T47D (cell line): Measurements from ENCODE around the gene OR7G1.
"Not testable (repeated sequence)": the region's sequence is repeated elsewhere in the genome, so short reads cannot be mapped to it uniquely, and the experiment has no call there.

Experiments used
- DNase-seq, 2 experiments: peaks; one replicate each; pipeline versions ENCODE4 v3.0.0 to v3.0.0-alpha.2; 2011 to 2012; ENCODE audit warnings: low read depth in 1 of 2, low spot score in 1 of 2
- JUND ChIP-seq: IDR thresholded peaks from 2 replicates; pipeline ENCODE4 v1.6.1; 2012; ENCODE audit warnings: low read depth
- in situ Hi-C: cut with HindIII; loops from 2 replicates; pipeline ENCODE4 v1.10.0; 2016; ENCODE audit warnings: low sequenced_read_pairs, low pct_unique_long_range_greater_than_20kb

OR7G1 gene

DNA sequence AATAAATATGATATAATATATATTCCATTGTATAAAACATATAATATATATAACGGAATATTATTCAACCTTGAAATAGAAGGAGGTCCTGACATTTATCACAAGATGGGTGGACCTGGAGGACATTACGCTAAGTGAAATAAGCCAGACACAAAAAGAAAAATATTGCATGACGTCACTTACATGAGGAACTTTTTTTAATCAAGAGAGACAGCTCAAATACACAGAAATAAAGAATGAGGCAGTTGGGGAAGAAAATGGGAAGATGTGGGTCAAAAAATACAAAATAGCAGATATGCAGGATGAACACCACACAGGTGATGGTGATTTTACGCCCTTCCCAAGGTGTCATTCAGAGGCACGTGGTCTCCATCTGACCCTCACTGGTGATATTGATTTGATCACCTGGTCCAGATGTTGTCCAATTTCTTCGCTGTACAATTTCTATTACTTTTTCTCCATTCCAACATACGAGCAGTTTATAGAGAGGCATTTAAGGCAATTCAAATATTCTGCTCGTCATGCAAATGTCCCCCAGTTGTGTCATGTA is 24.1 kb upstream of the OR7G1 start:
- TF ChIP-seq JUND: no peak
- in situ Hi-C loops: no loop called here
- peak in 1 of 2 experiments; percentile 4 for DNase-seq

DNA sequence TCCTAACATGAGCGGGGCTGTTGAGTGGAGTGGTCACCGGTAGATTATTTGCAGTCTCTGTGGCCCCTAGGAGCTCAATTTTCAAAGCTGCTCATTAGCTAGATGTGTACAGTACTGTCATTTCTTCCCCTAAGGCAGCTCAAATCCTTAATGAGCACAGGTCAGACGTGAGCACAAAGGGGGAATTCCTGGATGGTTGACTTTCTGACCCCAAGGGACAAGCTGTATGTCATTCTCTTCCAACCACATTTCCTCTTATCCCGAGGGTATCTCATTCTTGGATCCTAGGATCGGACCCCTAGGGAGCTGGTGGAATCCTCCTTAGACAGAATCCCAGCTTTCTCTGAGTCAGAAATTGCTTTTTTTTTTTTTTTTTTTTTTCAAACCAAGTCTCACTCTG is 16.9 kb upstream of the OR7G1 start:
- in situ Hi-C loops: no loop called here
- no peak for DNase-seq
- TF ChIP-seq JUND: no peak

DNA sequence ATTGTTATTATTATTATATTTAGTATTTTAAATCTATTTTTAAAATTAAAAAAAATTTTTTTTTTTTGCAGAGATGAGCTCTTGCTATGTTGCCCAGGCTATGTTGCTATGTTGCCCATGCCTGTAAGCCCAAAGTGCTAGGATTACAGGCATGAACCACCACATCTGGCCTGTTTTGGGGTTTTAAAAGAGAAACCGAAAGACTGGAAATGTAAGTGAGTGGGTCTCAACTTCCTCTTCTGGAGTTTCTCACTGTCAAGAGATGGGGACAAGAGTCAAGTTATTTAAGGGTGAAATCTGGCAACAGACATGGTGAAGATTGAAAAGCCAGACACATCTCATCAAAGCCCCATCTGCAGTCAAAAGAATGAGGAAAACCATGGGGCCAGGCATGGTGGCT is 15.4 kb upstream of the OR7G1 start:
- DNase-seq: no peak
- no peak for TF ChIP-seq JUND
- in situ Hi-C loops: no loop called here

DNA sequence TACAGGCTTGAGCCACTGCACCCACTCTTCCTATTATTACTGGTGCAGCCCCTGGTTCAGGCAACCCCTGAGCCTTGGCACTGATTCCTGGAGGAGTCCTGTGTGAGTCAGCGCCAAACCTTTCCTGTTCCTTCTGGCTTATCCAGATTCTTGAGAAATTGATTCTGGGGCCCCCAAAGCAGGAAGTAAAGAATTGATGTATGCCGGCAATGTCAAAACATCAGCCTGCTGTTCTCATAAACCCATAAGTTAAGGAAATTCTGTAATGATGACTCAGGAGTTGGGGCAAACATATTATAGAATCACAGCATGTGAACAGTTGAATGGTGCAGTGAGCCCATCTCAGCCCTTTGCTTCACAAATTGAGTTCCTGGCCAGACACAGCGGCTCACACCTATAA is 12.6 kb upstream of the OR7G1 start:
- TF ChIP-seq JUND: no peak
- DNase-seq: no peak
- in situ Hi-C loops: no loop called here

DNA sequence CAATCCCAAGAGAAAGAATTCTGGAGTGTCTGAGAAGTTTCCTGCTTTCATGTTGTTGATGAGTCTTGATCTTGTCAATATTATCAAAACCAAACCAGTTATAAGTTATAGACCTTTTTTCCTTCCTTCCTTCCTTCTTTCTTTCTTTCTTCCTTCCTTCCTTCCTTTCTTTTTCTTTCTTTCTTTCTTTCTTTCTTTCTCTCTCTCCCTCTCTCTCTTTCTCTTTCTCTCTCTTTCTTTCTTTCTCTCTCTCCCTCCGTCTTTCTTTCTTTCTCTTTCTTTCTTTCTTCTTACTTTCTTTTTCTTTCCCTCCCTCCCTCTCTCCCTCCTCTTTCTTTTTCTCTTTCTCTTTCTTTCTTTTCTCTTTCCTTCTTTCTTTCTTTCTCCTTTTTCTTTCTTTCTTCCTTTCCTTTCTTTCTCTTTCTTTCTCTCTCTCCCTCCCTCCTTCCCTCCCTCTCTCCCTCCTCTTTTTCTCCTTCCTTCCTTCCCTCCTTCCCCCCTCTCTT is 11.4 kb upstream of the OR7G1 start, which contains the start of gene OR7G3:
TSS of gene OR7G3 (minus strand) at position 51 of the 506 bp plus-strand sequence. CDS start at position 51, 0 bp downstream.
- in situ Hi-C loops: no loop called here
- no peak for DNase-seq
- no peak for TF ChIP-seq JUND

DNA sequence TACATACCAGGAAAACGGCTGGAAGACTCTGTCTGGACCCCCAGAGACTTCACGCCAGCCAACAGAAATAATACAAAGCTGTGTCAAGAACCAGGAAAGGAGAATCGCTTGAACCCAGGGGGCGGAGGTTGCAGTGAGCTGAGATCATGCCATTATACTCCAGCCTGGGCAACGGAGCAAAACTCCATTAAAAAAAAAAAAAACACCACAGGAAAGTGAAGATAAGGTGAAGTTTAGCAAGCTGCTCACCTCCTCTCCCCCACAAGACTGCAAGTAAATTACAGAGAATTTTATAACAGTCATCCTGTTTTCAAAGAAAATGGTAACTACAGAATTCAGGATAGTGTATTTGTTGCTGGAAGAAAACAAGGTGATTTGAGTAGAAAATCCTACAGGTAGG is 984 bp upstream of the OR7G1 start:
- no peak for TF ChIP-seq JUND
- in situ Hi-C loops: no loop called here
- no peak for DNase-seq

DNA sequence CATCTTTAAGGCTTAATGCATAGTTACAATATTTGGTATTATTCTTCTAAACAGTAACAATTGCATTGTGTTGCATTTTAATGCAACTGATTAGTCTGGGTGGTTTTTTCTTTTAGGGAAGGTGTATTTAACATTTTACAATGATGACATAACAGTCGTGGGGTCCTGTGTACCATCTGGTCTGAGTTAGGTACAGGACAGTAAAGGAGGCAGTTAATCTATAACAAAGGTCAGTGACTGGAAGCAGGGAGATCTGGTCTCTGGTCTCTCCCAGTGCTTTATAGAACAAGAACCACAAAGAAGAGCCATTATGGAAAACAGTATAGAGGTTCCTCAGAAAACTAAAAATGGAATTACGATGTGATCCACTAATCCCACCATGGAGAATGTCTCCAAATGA is 5.6 kb downstream of the OR7G1 start:
- in situ Hi-C loops: no loop called here
- no peak for TF ChIP-seq JUND
- DNase-seq: no peak

DNA sequence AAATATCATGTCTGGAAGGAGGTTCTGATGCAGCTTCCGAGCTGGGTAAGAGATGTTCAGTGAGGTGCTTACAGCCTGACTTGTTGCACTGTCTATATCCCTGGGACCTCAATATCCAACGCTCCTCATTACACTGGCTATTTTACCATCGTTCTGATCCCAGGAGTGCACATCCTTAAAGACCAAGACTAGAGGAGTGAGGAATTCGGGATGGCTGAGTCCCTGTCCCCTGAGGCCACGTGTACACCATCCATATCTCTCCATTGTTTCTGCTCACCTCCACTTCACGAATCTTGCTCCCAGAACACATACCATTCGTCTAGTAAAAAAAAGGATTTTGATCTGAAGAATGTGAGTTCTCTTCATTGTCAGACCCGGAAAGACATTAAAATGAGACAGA is 8.2 kb downstream of the OR7G1 start, which contains the start of gene OR7G2:
TSS of gene OR7G2 (minus strand) at position 101 of the 400 bp plus-strand sequence. CDS start 4,232 bp downstream, outside the sequence.
- TF ChIP-seq JUND: no peak
- DNase-seq: no peak
- in situ Hi-C loops: no loop called here

DNA sequence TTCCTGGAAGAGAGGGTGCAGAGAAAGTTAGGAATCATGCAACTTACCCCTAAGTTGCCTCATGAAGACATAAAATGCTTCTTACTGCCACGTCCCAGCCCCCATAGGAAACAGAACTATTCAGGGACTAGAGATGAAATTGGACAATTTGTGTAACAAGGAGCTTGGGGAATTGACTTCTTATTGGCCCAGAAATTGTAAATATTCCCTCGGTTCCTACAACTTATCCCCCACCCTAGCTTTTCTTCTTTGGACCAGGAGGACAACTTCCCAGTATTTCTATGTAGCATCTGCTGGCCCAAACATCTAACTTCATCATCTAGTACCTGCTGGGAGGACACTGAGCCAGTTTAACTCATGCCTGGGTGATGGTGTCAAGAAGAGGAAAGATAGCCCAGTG is 28.8 kb downstream of the OR7G1 start, which contains the start of gene OR1M1:
TSS of gene OR1M1 (plus strand) at position 301 of the 400 bp plus-strand sequence. CDS start 6,184 bp downstream, outside the sequence.
- DNase-seq: no peak
- in situ Hi-C loops: no loop called here
- no peak for TF ChIP-seq JUND

DNA sequence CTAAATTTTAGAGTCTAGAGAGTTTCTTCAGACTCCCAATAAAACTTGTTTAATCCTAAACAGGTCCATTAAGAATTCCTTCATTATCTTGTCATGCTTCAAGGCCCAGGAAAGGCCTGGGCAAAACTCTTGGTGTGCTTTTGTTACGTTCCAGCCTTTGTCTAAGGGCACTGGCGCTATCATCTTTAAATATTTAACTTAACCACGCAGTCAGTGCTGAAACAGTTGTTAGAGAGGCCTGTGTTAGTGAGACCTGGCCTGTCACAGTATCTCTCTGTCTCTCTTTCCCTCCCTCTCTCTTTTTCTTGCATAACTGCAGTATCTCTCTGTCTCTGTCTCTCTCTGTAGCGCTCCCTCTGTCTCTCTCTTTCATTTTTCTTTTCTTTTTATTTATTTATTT is 36.9 kb downstream of the OR7G1 start:
- in situ Hi-C loops: no loop called here
- no peak for DNase-seq
- no peak for TF ChIP-seq JUND

DNA sequence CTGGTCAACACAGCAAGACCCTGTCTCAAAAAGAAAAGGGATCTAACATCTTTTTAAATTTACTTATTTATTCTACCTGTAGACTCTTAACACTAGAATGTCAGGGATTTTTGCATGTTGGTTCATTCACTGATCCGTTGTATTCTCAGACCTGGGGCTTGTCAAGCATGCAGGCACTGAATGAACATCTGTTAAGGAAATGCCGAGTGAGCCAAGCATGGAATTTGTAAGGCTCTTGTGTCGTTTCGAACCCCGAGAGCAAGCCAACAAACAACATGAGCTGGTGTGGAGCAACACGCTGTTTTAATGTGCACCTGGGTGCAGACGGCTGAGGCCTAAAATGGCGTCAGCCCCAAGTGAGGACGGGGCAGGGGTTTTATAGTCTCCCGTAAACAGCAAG is 38.7 kb downstream of the OR7G1 start:
- no peak for DNase-seq
- in situ Hi-C loops: no loop called here
- TF ChIP-seq JUND: no peak

DNA sequence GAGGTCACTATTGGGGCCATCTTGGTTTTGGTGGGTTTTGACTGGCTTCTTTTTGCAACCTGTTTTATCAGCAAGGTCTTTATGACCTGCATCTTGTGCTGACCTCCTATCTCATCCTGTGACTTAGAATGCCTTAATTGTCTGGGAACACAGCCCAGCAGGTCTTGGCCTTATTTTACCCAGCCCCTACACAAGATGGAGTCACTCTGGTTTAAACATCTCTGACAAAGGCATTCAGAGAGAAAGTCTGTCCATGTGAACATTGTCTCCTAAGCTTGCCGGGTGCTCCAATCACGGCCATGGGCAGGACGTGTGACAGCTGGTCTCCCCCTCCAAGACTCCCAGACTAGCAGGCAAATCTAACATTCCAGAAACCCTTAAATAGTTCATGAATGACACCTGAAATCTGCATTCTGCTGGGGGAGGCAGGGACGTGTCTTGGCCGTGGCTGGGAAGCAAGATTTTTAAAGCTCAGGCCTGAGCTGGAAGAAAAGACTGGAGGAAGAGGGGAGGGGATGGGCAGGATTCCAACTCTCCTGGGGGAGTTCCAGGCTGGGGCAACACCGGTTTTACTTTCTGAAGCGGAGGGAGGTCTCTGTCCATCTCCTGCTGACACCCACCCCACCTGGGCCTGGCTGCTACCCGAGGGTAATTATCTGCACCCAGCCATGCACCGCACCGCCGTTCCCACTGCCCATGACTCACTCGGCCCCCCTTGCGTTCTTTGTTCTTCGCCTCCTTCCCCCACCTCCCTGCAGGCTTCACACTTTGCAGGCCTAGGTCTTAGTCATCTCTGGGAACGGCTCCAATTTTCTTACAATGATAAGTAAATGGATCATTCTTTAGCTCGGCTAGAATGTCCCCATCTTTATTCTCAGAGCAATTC is 40.3 kb downstream of the OR7G1 start:
- no peak for DNase-seq
- no peak for TF ChIP-seq JUND
- in situ Hi-C loops: no loop called here

DNA sequence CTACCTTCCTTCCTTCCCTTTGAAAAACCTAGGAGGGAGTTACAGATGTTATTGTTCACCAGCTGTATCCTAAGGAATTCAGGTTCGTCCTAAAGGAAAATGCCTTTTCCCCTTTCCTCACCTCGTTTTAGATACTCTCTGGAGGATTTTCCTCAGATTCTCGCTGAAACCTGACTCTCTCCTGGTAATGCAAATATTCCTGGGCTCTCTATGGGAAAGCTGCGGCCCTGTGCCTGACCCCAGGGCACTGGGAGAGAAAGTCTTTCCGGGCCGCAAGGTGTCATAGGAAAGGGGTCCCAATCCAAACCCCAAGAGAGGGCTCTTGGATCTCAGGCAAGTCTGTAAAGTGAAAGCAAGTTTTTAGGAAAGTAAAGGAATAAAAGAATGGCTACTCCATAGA is 41.8 kb downstream of the OR7G1 start:
- no peak for DNase-seq
- no peak for TF ChIP-seq JUND
- in situ Hi-C loops: no loop called here

DNA sequence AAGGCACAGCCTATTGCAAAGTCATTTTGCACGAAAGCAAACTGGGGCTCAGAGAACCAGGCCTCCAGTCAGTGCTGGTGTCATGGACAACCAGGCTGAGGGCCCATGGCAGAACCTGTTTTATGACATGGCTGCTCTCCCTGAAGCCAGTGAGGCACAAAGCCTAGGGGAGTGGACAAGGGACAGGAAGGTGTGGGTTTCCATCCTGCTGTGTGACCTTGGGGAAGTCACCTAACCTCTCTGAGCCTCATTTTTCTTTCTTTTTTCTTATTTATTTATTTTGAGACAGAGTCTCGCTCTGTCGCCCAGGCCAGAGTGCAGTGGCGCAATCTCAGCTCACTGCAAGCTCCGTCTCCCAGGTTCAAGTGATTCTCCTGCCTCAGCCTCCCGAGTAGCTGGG is 43.8 kb downstream of the OR7G1 start:
- DNase-seq, in situ Hi-C loops: not testable (repeated sequence)
